HG03457 (cell line): ENCODE measurements around the gene EMX2.
"Not testable (repeated sequence)": the region's sequence is repeated elsewhere in the genome, so short reads cannot be mapped to it uniquely, and the experiment has no call there.

Experiments used
- ATAC-seq: cut with Tn5 transposase; IDR thresholded peaks from one replicate; pipeline ENCODE4 v1.9.1; 2021; ENCODE audit warnings: moderate number of reproducible peaks; ENCODE audit not compliant: unreplicated experiment

The EMX2 gene

DNA sequence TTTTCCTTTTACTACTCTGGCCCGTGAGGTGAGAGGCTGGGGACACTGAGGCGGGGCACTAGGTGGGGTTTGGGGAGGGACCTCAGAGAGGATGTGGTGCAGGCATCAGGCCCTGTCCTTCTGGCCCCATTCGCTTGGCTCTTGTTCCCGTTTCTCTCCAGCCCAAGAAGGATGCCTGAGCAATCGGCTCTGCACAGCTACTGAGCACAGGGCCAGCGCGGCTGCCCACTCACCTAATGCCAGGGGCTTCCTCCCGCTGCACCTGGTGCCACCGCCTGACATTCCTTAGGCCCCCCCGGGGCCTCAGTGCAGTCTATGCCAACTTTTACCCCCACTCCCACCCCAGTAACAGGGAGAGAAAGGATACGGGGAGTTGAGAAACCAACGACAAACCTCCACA is 12.5 kb downstream of the EMX2 start:
- no peak for ATAC-seq

DNA sequence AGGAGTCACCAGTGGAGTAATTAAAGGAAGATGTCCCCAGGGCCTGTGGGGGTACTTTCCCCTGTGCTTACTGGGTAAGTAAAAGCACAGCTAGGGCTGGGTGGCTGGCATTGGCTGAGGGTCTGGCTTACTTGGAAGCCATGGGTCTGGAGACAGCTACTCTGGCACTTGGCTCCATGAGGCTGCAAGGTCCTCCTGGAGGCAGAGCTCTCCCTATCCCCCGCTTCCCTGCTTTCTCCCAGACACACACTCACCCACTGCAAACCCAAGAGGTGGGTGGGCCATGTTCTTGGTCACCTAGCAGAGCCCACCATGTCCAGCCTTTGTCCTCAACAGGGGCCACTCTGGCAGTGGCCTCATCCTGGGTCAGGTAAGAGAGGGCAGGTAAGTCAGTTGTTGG is 13.3 kb downstream of the EMX2 start:
- no peak for ATAC-seq

DNA sequence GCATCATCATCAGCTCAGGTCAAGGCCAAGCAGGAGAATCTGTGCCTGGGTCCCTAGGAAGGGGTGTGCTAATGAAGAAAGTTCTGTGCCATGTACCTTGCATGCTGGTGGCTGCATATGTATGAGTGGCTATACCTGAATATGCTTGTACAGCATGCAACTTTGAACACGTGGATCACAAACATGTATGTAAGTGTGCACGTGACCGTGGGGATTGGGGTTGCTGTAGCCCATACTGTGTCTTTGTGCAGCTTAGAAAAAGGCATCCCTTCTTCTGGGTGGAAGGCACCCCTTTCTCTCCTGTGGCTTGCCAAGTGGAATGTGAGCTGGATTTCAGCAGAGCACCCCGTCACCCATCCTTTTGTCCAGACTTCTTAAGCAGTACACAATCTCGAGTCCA is 13.8 kb downstream of the EMX2 start:
- ATAC-seq = no peak

DNA sequence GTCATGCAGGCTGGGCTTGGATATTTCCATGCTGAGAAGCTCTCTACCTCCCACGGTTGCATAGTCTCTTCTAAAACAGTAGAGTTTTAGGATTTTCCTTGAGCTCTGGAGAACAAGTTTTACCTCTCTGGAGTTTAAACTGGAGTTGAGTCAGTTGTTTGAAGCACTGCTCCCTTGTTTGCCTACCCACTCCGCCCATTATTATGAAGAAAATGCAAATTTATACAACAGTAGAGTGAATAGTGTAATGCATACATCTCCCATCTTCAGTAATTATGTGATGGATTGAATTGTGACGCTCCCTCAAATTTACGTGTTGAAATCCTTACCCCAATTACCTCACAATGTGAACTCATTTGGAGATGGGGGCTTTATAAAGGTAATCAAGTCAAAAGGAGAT is 17.2 kb downstream of the EMX2 start:
- no peak for ATAC-seq

DNA sequence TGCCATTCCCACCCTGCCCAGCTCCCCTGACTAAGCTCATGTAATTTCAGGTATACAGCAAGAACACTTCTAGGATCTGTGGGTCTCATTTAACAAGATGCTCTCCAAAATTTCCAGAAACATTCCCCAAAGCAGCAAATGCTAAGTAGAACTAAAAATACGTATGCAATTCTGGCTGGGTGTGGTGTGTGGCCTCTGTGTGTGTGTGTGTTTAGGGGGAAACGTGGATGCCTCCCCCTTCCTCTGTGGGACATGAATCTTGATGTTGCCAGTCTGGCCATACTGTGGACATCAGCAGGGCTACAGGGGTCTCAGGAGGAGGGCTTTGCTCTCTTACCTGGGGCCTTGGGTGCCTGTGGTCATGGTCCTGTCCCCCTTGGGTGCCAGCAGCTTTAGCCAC is 18.4 kb downstream of the EMX2 start:
- ATAC-seq = no peak

DNA sequence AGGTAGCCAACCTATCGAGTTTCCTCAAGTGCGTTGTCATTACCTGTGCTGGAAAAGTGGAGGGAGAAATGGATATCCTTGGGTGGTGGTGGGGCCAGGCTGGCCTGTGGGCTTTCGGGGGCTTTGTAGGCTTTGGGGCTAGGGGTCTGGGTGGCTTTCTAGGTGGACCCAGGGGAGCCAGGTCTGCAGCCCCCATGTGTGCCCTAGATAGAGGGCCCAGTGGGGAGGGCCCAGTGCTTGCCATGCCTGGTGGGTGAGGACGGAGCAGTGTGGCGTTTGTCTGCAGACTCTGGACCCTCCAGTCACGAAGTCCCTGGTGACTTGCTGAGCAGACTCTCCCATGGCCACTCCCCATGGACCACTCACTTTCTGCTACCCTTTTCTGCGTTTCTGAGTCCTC is 19.7 kb downstream of the EMX2 start:
- ATAC-seq = no peak

DNA sequence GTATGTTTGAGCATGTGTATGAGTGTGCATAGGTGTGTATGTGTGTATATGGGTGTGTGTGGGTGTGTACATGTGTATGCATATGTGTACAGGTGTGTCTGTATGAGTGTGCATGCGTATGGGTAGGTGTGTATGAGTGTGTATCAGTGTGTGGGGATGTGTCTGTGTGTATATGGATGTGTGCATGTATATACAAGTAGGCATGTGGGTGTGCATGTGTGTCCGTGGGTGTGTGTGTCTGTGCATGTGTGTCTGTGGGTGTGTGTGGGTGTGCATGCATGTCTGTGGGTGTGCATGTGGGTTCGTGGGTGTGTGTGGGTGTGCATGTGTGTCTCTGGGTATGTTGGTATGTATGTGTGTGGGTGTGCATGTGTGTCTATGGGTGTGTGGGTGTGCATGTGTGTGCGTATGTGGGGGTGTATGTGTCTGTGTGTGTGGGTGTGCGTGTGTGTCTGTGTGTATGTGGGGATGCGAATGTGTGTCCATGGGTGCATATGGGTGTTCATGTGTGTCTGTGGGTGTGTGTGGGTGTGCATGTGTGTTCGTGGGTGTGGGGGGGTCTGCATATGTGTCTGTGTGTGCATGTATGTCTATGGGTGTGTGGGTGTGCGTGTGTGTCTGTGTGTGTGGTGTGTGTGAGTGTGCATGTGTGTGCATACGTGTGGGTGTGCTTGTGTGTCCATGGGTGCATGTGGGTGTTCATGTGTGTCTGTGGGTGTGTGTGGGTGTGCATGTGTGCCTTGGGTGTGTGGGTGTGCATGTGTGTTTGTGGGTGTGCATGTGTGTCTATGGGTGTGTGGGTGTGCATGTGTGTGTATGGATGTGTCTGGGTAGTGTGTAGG is 20.6 kb downstream of the EMX2 start:
- ATAC-seq = no peak

DNA sequence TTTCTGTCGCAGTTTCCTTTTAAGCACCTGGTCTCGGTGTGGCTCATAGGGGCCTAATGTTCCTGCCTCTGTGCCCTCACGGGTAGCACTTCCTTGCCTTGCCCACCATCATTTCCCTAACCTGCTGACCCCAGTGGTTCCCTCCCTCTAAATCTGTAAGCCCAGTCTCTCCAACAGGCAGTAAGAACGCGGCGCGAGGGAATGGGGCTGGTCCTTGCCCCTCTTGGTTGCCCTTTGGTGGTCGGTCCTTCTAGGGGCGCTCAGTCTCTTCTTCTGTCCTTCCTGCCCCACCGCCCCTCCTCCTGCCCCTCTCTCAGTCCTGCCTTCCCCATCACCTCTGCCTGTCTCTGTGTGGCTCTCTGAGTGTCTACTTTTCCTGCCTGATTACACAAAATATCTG is 21.2 kb downstream of the EMX2 start:
- no peak for ATAC-seq

DNA sequence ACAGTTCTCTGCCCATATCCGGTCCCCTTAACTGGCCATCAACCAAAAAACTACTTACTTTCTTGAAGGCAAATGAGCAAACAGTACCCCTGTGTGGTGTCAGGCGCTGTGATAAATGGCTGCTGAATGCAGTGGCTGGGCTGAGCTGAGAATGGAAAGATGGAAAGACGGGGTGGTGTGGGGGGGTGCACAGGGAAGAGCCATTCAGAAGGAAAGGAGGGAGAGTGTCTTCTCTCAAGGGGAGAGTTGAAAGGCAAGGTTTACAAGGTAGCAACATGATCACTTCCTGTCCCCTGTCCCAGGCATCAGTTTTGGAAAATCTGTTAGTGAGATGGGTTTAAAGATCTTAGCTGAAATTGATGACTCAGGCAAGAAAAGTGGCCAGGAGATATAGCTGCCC is 22.5 kb downstream of the EMX2 start:
- no peak for ATAC-seq

DNA sequence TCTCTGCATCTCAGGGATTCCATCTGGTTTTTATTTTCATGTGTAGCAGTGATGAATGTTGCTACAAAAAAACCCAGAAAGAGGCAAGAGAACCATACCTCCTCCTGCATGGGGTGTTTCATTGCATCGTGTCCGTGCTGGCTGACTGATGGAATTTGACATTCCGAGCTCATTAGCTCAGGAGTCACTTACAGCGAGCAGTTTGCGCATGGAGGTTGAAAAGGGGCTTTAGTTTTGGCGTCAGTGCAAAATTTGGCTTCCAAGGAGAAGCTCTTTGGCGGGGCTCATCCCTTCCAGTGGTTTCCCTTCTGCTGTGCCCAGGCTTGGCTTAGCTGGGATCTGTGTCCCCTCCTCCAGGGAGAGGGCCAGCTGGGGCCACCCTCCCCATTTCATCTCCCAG is 25.8 kb downstream of the EMX2 start:
- ATAC-seq = no peak

DNA sequence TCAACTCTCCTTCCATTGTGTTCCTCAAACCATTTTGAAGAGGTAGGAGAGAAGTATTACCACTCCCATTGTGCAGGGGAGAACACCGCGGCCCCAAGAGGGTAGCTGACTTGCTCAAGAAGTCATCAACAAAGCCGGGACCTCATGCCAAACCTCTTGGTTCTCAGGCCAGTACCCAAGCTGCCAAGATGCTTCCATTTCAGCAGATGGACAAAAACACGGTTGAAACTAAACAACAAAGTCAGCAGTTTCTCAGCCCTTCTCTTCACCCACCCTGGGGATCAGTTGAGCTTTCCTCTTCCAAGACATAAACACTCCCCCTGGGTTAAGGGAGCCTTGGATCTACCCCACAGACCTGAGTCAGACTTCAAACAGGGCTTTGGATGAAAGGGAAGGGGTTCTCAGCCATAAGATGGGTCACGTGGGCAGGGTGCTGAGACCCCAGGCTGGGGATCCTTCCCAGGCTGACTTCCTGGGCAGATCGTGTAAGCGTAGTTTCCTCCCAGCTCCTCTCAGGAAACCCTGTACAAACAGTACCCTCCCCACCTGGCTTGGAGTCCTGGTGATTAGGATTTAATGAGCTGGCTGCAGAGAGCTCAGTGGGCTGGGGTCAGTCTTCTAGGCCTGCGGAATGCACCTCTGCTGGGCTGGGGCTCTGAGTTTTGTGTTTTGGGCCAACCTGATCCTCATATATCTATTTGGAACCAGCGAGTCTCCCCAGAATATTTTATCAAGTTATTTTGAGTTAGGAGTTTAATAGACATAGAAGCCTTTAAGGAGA is 27.3 kb downstream of the EMX2 start:
- ATAC-seq = no peak

DNA sequence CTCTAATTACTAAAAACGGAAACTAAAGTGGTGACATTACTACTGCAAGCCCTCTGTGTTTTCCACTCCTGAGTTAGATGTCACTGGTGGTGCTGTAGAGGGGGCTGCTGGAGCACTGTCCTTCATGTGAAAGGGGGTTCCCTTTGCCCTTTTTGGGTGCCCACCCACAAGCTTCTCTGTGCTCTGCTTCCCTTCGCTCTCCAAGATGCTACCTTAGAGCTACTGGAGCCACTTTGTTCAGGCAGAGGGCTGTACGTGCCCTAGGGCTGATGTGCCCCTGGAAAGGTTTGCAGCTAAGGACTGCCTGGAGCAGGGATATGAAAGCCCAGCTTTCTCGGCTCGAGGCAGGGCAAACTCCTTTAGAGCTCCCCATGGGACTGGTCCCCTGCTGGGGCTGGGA is 28.3 kb downstream of the EMX2 start:
- ATAC-seq = no peak

DNA sequence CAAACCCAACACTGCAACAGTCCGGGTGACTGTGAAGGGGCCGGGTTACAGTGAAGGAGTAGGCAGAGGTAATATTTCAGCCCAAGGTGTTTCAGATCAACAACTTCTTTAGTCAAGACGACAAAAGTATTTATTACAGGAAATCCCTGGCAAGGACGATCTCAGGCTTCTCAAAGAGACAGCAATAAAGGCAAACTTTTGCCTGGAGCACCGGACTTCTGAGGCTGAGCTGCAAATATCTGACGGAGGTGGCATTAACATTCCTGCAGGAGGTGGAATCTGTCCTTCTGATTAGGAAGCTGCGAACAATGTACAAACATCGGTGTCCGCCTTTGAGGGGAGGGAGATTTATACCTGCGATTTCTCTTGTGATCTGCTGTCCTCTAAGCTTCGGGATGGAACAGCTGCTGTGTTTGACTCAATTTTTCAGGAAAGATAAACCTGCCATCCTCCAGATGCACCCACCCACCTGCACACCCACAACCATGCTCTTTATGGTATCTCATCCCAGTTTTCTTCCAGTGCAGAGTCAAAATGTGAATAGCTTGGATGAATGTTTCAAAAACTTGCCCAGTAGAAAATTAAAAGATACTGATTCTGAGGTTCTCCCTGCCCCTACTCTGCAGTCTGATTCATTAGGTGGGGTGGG is 32.1 kb downstream of the EMX2 start:
- no peak for ATAC-seq

DNA sequence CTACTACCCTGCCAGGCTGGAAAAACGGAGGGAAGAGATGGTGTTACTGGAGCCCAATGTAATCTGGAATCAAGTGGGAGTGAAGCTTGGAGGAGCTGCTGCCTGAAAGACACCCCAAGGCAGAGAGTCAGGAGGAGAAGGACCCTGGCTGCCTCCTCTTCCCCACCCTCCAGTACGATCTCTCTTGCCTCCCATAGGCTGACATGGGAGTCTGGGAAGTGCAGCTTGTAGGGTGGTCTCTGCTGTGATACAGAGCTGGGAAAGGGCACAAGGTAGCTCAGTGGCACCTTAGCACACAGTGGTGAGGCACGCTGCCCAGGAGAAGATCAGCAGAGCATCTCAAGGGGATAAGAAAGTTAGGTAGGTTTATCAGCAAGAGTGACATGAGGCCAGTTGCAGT is 35.9 kb downstream of the EMX2 start:
- ATAC-seq = no peak

DNA sequence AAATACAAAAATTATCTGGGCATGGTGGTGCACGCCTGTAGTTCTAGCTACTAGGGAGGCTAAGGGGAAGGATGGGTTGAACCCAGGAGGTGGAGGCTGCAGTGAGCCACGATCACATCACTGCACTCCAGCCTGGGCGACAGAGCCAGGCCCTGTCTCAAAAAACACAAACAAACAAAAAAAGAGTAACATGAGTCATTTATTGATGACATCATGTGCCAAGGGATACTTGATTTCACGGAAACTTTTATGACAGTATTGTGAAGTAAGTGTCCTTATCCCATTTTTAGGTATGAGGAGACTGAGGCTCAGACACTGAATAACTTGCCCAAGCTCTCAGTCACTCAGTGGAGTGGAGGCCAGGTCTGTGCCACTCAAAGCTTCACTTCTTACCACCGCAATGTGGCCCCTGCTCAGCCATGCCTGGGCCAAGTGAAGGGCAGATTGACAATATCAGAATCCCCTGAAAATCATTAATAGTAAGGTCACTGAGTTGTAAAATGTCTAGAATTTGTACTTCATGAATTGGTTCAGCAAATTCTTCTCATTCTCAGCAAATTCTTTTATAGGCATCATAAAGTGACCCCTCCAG is 36.5 kb downstream of the EMX2 start:
- no peak for ATAC-seq

DNA sequence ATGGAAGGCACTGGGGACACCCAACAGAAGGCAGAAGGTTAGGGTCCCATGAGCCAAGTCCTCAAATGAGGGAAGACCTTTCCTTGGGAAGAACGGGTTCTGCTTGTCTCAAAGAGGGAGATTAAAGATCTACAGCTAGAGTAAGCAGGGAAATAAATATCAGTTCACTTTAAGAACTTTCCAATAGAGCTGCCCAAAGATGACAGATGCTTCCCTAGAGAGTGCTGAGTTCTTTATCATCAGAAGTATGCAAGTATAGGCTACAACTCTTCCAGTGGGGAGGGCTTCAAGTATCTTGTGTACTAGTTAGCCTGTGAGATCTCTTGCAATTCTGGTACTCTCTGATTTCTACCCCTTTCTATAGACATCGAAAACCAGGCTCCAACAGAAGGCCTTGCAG is 39.4 kb downstream of the EMX2 start:
- no peak for ATAC-seq

DNA sequence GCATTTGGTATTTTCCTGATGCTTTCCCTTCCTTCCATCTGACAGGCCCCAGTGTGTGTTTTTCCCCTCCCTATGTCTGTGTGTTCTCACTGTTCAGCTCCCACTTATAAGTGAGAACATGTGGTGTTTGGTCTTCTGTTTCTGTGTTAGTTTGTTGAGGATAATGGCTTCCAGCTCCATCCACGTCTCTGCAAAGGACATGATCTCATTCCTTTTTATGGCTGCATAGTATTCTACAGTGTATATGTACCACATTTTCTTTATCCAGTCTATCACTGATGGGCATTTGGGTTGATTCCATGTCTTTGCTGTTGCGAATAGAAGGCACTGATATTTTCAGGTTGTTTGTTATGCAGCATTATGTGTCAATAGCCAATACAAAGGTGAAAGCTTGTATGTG is 42.3 kb downstream of the EMX2 start:
- not testable (repeated sequence) for ATAC-seq

DNA sequence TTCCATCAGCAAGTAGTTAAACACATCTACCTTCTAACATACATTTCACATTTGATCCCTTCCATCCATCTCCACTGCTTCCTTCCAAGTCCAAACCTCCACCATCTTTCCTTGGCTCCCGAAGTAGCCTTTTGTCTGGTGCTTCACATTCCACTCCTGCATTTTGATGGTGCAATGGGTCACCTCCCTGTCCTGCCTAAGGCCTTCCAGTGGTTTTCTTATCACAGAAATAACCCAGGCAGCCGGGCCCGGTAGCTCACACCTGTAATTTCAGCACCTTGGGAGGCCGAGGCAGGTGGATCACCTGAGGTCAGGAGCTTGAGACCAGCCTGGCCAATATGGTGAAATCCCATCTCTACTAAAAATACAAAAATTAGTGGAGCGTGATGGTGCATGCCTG is 44.5 kb downstream of the EMX2 start:
- no peak for ATAC-seq

DNA sequence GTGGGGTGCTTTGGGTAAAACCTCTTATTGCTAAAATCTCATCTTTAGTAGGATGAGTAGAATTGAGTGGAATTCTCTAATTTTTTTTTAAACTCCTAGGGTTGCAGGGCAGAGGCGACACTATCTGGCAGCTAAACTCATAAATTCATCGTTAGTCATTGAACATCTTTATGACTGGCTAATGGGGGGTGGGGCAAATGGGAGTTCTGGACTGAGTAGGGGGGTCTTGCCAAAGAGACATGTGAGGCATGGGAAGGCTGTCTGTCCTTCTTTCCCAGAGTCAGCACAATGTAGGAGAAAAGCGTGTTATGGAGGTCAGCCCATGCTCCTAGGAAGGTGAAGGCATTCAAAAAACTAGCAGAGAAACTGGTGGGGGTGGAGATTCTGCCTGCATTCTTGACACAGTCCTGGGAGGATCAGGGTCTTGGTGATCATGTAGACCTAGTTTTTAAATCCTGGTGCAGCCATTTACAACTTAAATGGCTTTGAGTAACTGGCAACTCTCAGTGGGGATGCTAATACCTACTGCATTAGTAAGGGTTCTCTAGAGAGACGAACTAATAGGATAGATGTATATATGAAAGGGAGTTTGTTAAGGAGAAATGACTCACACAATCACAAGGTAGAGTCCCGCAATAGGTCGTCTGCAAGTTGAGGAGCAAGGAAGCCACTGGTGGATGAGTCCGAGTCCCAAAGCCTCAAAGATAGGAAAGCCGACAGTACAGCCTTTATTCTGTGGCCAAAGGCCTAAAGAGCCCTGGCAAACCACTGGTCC is 47.7 kb downstream of the EMX2 start:
- ATAC-seq = no peak

DNA sequence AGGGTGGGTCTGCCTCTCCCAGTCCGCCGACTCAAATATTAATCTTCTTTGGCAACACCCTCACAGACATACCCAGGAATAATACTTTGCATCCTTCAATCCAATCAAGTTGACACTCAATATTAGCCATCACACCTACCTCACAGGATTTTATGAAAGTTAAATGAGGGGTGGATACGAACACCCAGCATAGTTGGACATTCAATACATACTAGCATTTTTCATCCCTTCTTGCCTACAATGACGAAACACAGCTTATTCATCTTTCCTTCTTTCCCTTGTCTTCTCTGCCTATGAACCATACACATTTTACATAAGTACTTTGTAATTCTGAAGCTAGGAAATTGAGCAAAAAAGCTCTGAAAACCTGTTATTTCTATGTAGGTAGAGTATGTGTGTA is 48.5 kb downstream of the EMX2 start:
- no peak for ATAC-seq

DNA sequence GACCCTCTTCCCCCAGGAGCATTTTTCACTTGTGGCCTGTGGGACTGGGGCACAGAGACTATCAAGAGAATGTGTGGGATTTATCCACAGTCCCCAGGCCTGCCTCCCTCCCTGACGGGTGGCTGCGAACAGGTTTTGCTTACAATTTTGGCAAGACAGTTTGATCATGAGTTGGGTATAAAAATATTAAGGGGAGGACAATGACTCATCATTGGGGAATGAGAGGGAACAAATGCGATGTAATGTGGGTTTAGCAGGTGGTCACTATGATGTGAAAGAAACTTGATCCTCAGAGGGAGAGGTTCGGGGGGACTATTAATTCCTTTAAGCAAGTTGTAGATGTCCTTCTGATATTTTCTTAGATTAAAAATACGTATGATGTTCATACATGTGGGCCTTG is 52.2 kb downstream of the EMX2 start:
- ATAC-seq = no peak
